Measurements from ENCODE around the gene ODAD3. TPM values are rescaled to one million over a fixed set of nuclear protein-coding genes. Genes with fewer than 3 reads are reported as not detected.
A peak's percentile ranks its signal among the peaks of the same experiment; 100 is the strongest.

ODAD3 gene
- total and polyA plus RNA-seq, 2 of the 13 experiments (the other 11 are each of a cell fraction or from before 2014, with no cell fraction given), result 0.04 to 0.08 TPM

DNA sequence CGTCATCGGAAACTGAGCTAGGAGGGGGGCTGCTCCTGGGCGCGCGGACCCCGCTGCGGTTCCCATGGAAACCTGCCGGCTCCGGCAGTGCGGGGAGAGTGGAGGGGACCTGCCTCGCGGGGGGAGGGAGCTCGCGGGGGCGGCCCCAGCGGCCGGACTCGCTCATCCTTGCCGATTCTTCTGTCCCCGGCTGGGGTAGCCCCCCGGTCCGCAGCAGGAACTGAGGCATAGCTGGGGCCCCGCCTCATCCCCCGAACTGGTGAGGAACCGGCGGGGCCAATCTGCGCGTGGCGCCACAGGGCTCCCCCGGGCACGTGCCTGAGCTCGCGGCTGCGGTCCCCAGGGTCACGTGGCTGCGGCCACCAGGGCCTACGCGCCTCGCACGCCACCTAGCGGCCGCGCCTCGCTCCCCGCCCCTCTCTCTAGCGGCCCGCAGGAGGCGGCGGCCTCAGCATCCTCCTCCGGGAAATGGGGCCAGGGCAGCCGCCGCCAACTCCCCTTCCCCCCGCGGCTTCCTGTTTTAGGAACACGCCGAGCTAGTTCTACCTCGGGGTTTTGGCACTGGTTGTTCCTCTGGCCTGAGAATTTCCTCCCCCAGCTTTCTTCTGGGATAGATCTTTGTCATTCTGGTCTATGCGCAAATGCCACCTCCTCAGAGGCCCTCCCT, 47.6 kb upstream of the ODAD3 start (continued):
- TF ChIP-seq, protein P1, sequence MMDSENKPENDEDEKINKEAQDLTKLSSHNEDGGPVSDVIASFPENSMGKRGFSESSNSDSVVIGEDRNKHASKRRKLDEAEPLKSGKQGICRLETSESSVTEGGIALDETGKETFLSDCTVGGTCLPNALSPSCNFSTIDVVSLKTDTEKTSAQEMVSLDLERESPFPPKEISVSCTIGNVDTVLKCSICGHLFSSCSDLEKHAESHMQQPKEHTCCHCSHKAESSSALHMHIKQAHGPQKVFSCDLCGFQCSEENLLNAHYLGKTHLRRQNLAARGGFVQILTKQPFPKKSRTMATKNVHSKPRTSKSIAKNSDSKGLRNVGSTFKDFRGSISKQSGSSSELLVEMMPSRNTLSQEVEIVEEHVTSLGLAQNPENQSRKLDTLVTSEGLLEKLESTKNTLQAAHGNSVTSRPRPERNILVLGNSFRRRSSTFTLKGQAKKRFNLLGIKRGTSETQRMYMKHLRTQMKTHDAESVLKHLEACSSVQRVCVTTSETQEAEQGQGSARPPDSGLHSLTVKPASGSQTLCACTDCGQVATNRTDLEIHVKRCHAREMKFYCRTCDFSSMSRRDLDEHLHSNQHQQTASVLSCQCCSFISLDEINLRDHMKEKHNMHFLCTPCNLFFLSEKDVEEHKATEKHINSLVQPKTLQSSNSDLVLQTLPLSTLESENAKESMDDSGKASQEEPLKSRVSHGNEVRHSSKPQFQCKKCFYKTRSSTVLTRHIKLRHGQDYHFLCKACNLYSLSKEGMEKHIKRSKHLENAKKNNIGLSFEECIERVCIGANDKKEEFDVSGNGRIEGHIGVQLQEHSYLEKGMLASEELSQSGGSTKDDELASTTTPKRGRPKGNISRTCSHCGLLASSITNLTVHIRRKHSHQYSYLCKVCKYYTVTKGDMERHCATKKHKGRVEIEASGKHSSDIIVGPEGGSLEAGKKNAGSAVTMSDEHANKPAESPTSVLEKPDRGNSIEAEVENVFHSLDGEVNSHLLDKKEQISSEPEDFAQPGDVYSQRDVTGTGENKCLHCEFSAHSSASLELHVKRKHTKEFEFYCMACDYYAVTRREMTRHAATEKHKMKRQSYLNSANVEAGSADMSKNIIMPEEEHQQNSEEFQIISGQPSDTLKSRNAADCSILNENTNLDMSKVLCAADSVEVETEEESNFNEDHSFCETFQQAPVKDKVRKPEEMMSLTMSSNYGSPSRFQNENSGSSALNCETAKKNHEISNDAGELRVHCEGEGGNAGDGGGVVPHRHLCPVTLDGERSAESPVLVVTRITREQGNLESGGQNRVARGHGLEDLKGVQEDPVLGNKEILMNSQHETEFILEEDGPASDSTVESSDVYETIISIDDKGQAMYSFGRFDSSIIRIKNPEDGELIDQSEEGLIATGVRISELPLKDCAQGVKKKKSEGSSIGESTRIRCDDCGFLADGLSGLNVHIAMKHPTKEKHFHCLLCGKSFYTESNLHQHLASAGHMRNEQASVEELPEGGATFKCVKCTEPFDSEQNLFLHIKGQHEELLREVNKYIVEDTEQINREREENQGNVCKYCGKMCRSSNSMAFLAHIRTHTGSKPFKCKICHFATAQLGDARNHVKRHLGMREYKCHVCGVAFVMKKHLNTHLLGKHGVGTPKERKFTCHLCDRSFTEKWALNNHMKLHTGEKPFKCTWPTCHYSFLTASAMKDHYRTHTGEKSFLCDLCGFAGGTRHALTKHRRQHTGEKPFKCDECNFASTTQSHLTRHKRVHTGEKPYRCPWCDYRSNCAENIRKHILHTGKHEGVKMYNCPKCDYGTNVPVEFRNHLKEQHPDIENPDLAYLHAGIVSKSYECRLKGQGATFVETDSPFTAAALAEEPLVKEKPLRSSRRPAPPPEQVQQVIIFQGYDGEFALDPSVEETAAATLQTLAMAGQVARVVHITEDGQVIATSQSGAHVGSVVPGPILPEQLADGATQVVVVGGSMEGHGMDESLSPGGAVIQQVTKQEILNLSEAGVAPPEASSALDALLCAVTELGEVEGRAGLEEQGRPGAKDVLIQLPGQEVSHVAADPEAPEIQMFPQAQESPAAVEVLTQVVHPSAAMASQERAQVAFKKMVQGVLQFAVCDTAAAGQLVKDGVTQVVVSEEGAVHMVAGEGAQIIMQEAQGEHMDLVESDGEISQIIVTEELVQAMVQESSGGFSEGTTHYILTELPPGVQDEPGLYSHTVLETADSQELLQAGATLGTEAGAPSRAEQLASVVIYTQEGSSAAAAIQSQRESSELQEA (CRISPR knock-in tag; IDR thresholded peaks at IDR 0.05; ENCODE audit: not compliant biosample characterization), result no peak
- TF ChIP-seq DMAP1 (CRISPR knock-in tag; IDR thresholded peaks at IDR 0.05) (no peak; the same call in 1 of the 2 replicates), ARHGAP35 (CRISPR knock-in tag; IDR thresholded peaks at IDR 0.05; ENCODE audit: borderline replicate concordance) (peak; percentile 48; the same call in 1 of the 2 replicates), ELF4 (CRISPR knock-in tag; IDR thresholded peaks at IDR 0.05; ENCODE audit: borderline replicate concordance) (no peak), SP140L (CRISPR knock-in tag; IDR thresholded peaks at IDR 0.05; ENCODE audit: borderline replicate concordance) (no peak), ZNF737 (CRISPR knock-in tag; IDR thresholded peaks at IDR 0.05; ENCODE audit: borderline replicate concordance) (no peak), JUND (CRISPR knock-in tag; IDR thresholded peaks at IDR 0.05) (no peak), ZNF335 (CRISPR knock-in tag; IDR thresholded peaks at IDR 0.05) (no peak), IKZF1 (IDR thresholded peaks at IDR 0.05) (no peak), NPAS2 (CRISPR knock-in tag; IDR thresholded peaks at IDR 0.05; ENCODE audit: borderline replicate concordance) (0 out of 2 replicates have a peak, but pooled peaks have one; percentile 84), RBM22 (optimal IDR thresholded peaks at IDR 0.05; ENCODE audit: low read length) (peak; percentile 54), SMAD9 (CRISPR knock-in tag; IDR thresholded peaks at IDR 0.05) (no peak), NFYB (CRISPR knock-in tag; IDR thresholded peaks at IDR 0.05) (no peak; the same call in 1 of the 2 replicates), ZMYM4 (CRISPR knock-in tag; IDR thresholded peaks at IDR 0.05) (peak; percentile 74; the same call in 1 of the 2 replicates), YEATS2 (CRISPR knock-in tag; IDR thresholded peaks at IDR 0.05; ENCODE audit: borderline replicate concordance) (0 out of 2 replicates have a peak, but pooled peaks have one; percentile 38), MED13 (CRISPR knock-in tag; IDR thresholded peaks at IDR 0.05) (peak; percentile 85), GABPB1 (CRISPR knock-in tag; IDR thresholded peaks at IDR 0.05) (peak; percentile 77), CENPX (CRISPR knock-in tag; IDR thresholded peaks at IDR 0.05) (no peak), ZMYM2 (CRISPR knock-in tag; IDR thresholded peaks at IDR 0.05) (peak; percentile 88), HDAC1 (CRISPR knock-in tag; IDR thresholded peaks at IDR 0.05) (0 out of 2 replicates have a peak, but pooled peaks have one; percentile 13), NFATC3 (CRISPR knock-in tag; IDR thresholded peaks at IDR 0.05) (no peak), ZNF614 (CRISPR knock-in tag; IDR thresholded peaks at IDR 0.05; ENCODE audit: borderline replicate concordance) (no peak)
- TF ChIP-seq, protein P2, sequence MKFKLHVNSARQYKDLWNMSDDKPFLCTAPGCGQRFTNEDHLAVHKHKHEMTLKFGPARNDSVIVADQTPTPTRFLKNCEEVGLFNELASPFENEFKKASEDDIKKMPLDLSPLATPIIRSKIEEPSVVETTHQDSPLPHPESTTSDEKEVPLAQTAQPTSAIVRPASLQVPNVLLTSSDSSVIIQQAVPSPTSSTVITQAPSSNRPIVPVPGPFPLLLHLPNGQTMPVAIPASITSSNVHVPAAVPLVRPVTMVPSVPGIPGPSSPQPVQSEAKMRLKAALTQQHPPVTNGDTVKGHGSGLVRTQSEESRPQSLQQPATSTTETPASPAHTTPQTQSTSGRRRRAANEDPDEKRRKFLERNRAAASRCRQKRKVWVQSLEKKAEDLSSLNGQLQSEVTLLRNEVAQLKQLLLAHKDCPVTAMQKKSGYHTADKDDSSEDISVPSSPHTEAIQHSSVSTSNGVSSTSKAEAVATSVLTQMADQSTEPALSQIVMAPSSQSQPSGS (CRISPR knock-in tag; IDR thresholded peaks at IDR 0.05), result peak; percentile 75
